Neuronal stem cell (in vitro differentiated cells): Measurements from ENCODE around the gene ACTR3C.
"Not testable (repeated sequence)": the region's sequence is repeated elsewhere in the genome, so short reads cannot be mapped to it uniquely, and the experiment has no call there.

Experiments
- DNase-seq: peaks from one replicate; pipeline ENCODE4 v3.0.0-alpha.2; 2013; ENCODE audit warnings: low spot score
- H2AFZ ChIP-seq: one replicate; pipeline ENCODE4 v1.6.1; 2013; ENCODE audit warnings: mild to moderate bottlenecking, low read length, inconsistent platforms
- H2AK5ac ChIP-seq: 2 replicates; pipeline ENCODE4 v1.6.1; 2013; ENCODE audit warnings: low read depth, mild to moderate bottlenecking, inconsistent platforms, low read length, moderate library complexity, mixed read lengths
- H2BK120ac ChIP-seq: 2 replicates; pipeline ENCODE4 v1.6.1; 2013; ENCODE audit warnings: low read depth, mild to moderate bottlenecking, inconsistent platforms, low read length, moderate library complexity, mixed read lengths
- H2BK12ac ChIP-seq: one replicate; pipeline ENCODE4 v1.6.1; 2013; ENCODE audit warnings: low read length, inconsistent platforms
- H2BK15ac ChIP-seq: 2 replicates; pipeline ENCODE4 v1.6.1; 2013; ENCODE audit warnings: mild to moderate bottlenecking, low read length, inconsistent platforms, mixed read lengths
- H2BK5ac ChIP-seq: one replicate; pipeline ENCODE4 v1.6.1; 2013; ENCODE audit warnings: inconsistent platforms, mild to moderate bottlenecking, low read length, moderate library complexity
- H3K14ac ChIP-seq: one replicate; pipeline ENCODE4 v1.6.1; 2013; ENCODE audit warnings: low read length, inconsistent platforms
- H3K18ac ChIP-seq: 2 replicates; pipeline ENCODE4 v1.6.1; 2013; ENCODE audit warnings: low read length, inconsistent platforms
- H3K23ac ChIP-seq: 2 replicates; pipeline ENCODE4 v1.6.1; 2013; ENCODE audit warnings: low read depth, mild to moderate bottlenecking, mixed read lengths, low read length, inconsistent platforms; ENCODE audit not compliant: poor library complexity
- H3K27ac ChIP-seq: replicated peaks from 3 replicates; pipeline ENCODE4 v1.5.1; 2013; ENCODE audit warnings: low read length, inconsistent platforms
- H3K27me3 ChIP-seq, 3 experiments: 2 replicates each; pipeline ENCODE4 v1.6.1; 2013; ENCODE audit warnings: low read length in 3 of 3, mild to moderate bottlenecking in 2 of 3, inconsistent platforms in 1 of 3, low read depth in 1 of 3, mixed read lengths in 1 of 3, moderate library complexity in 1 of 3; ENCODE audit not compliant: control insufficient read depth in 3 of 3, insufficient read depth in 3 of 3
- H3K36me3 ChIP-seq, 2 donors: replicated peaks in 1 of 2; 2 replicates each; pipeline ENCODE4 v1.6.1; 2013; ENCODE audit warnings: low read length in 2 of 2; ENCODE audit not compliant: control insufficient read depth in 2 of 2, insufficient read depth in 2 of 2
- H3K4ac ChIP-seq: 2 replicates; pipeline ENCODE4 v1.6.1; 2013; ENCODE audit warnings: inconsistent platforms, mild to moderate bottlenecking, low read length, moderate library complexity
- H3K4me1 ChIP-seq, 2 donors: 1 replicate in 1 of 2; 2 replicates in 1 of 2; pipeline ENCODE4 v1.6.1; 2013; ENCODE audit warnings: low read length in 2 of 2, low read depth in 1 of 2; ENCODE audit not compliant: control insufficient read depth in 2 of 2, insufficient read depth in 1 of 2
- H3K4me2 ChIP-seq: one replicate; pipeline ENCODE4 v1.6.1; 2013; ENCODE audit warnings: mild to moderate bottlenecking, low read length, inconsistent platforms; ENCODE audit not compliant: insufficient read depth, poor library complexity, severe bottlenecking
- H3K4me3 ChIP-seq, 2 donors: 2 replicates each; pipeline ENCODE4 v1.5.1; 2013; ENCODE audit warnings: low read length in 2 of 2, mild to moderate bottlenecking in 2 of 2, inconsistent platforms in 1 of 2, moderate library complexity in 1 of 2
- H3K79me1 ChIP-seq: one replicate; pipeline ENCODE4 v1.6.1; 2013; ENCODE audit warnings: low read depth, mild to moderate bottlenecking, inconsistent platforms, low read length, moderate library complexity
- H3K9ac ChIP-seq: one replicate; pipeline ENCODE4 v1.6.1; 2013; ENCODE audit warnings: mild to moderate bottlenecking, low read depth, low read length, inconsistent platforms; ENCODE audit not compliant: poor library complexity
- H3K9me3 ChIP-seq, 2 donors: replicated peaks in 1 of 2; 2 replicates each; pipeline versions ENCODE3 to v1.6.1; 2013; ENCODE audit warnings: low read length in 2 of 2, mild to moderate bottlenecking in 2 of 2, inconsistent platforms in 1 of 2, low read depth in 1 of 2, mixed read lengths in 1 of 2, moderate library complexity in 1 of 2; ENCODE audit not compliant: control insufficient read depth in 2 of 2, insufficient read depth in 1 of 2
- H4K8ac ChIP-seq: one replicate; pipeline ENCODE4 v1.6.1; 2013; ENCODE audit warnings: low read depth, mild to moderate bottlenecking, inconsistent platforms, low read length, moderate library complexity
- H4K91ac ChIP-seq: one replicate; pipeline ENCODE4 v1.6.1; 2013; ENCODE audit warnings: low read length, low read depth, mild to moderate bottlenecking, inconsistent platforms; ENCODE audit not compliant: poor library complexity
- WGBS, 2 donors: extraction: QIAGEN DNeasy Blood & Tissue Kit; methylation state at CpG; one replicate each; pipeline ENCODE4 v1.1.7; 2013; ENCODE audit warnings: missing lambda C conversion rate in 2 of 2, mixed read lengths in 1 of 2; ENCODE audit not compliant: insufficient read length in 2 of 2, insufficient replicate concordance in 1 of 2; ENCODE audit errors: extremely low coverage in 2 of 2; 5-methylcytosine and 5-hydroxymethylcytosine counted together

The ACTR3C gene

GRCh38 chr7:150278383-150278782, 45.0 kb downstream of the ACTR3C start:
- H3K18ac ChIP-seq, H2AK5ac ChIP-seq: not testable (repeated sequence)
- no CpG with 5 or more reads among the region's 11 CpGs for WGBS, 2 donors

GRCh38 chr7:150276132-150276695, 47.1 kb downstream of the ACTR3C start:
- H3K14ac ChIP-seq, H3K18ac ChIP-seq, H3K23ac ChIP-seq, H3K79me1 ChIP-seq, H2BK120ac ChIP-seq, H3K36me3 ChIP-seq, H4K91ac ChIP-seq, H3K9ac ChIP-seq, H2AK5ac ChIP-seq, H2AFZ ChIP-seq, H2BK15ac ChIP-seq, H3K4ac ChIP-seq, H3K27me3 ChIP-seq, H3K4me1 ChIP-seq, DNase-seq, H4K8ac ChIP-seq, H2BK12ac ChIP-seq, H3K27ac ChIP-seq, H3K4me3 ChIP-seq, H2BK5ac ChIP-seq, H3K4me2 ChIP-seq, H3K9me3 ChIP-seq: not testable (repeated sequence)
- whole genome bisulfite sequencing, 2 donors = no CpG with 5 or more reads among the region's 6 CpGs

More at GRCh38 chr7:150278383-150278782, 45.0 kb downstream of the ACTR3C start:
- not testable (repeated sequence) for H3K79me1 ChIP-seq, H2BK5ac ChIP-seq, H3K4me1 ChIP-seq, DNase-seq, H3K4me3 ChIP-seq, H3K36me3 ChIP-seq, H3K9me3 ChIP-seq, H3K27me3 ChIP-seq, H3K4me2 ChIP-seq, H2BK12ac ChIP-seq, H2BK120ac ChIP-seq, H3K14ac ChIP-seq, H2BK15ac ChIP-seq, H3K27ac ChIP-seq, H3K9ac ChIP-seq, H3K4ac ChIP-seq, H4K8ac ChIP-seq, H3K23ac ChIP-seq, H4K91ac ChIP-seq, H2AFZ ChIP-seq

- no CpG with 5 or more reads among the region's 7 CpGs for WGBS, 2 donors
- H3K18ac ChIP-seq, H2AK5ac ChIP-seq, H3K9me3 ChIP-seq, H3K27ac ChIP-seq, H3K4me1 ChIP-seq, H3K9ac ChIP-seq, H3K27me3 ChIP-seq, H3K36me3 ChIP-seq, H3K4me3 ChIP-seq, H3K14ac ChIP-seq, DNase-seq, H3K4ac ChIP-seq, H2BK12ac ChIP-seq, H4K91ac ChIP-seq, H2BK120ac ChIP-seq, H2AFZ ChIP-seq, H2BK5ac ChIP-seq, H3K79me1 ChIP-seq, H3K23ac ChIP-seq, H2BK15ac ChIP-seq, H3K4me2 ChIP-seq, H4K8ac ChIP-seq: not testable (repeated sequence)
Measured at GRCh38 chr7:150271898-150272297, 51.4 kb downstream of the ACTR3C start.

GRCh38 chr7:150270101-150270824, 53.1 kb downstream of the ACTR3C start:
- H3K27me3 ChIP-seq, H3K36me3 ChIP-seq, H3K27ac ChIP-seq, H3K4me1 ChIP-seq, H4K8ac ChIP-seq, H3K23ac ChIP-seq, H2BK12ac ChIP-seq, H2BK15ac ChIP-seq, H2BK5ac ChIP-seq, H3K79me1 ChIP-seq, H2AFZ ChIP-seq, H3K14ac ChIP-seq, H3K4me2 ChIP-seq, H3K9ac ChIP-seq, H2AK5ac ChIP-seq, H3K18ac ChIP-seq, H3K4me3 ChIP-seq, H4K91ac ChIP-seq, H2BK120ac ChIP-seq, H3K4ac ChIP-seq, DNase-seq, H3K9me3 ChIP-seq: not testable (repeated sequence)
- no CpG with 5 or more reads among the region's 18 CpGs for WGBS, 2 donors
